CD4-positive, alpha-beta T cell treated with Interleukin-17A for 4 hours (primary cell): ENCODE data around the gene WWOX.

Source experiments
- DNase-seq: peaks from one replicate; pipeline ENCODE4 v3.0.0-alpha.2; 2020; ENCODE audit warnings: mixed read lengths

The WWOX gene

GRCh38 chr16:78630102-78630501, 530.6 kb downstream of the WWOX start:
- DNase-seq = no peak

DNA sequence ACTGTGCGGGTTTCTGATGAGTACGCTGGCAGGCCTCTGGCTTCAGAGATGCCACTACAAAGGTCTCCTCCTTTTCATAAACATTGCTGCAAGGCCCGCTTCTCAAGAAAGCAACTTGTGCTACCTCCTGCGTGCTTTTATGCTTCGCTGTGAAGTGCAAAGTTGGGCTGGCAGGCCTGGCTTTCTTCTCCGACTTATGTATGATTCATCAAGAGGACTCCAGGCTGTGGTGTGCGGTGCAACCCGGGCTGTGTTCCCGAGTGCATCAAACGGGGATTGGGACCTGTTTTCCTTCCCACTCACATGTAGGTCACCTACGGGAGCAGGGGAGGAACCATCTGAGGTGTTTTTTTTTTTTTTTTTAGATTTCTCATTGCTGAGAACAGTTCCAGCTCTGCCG, 534.1 kb downstream of the WWOX start:
- no peak for DNase-seq

GRCh38 chr16:78635807-78636206, 536.4 kb downstream of the WWOX start:
- DNase-seq = no peak

GRCh38 chr16:78638371-78638770, 538.9 kb downstream of the WWOX start:
- no peak for DNase-seq

DNA sequence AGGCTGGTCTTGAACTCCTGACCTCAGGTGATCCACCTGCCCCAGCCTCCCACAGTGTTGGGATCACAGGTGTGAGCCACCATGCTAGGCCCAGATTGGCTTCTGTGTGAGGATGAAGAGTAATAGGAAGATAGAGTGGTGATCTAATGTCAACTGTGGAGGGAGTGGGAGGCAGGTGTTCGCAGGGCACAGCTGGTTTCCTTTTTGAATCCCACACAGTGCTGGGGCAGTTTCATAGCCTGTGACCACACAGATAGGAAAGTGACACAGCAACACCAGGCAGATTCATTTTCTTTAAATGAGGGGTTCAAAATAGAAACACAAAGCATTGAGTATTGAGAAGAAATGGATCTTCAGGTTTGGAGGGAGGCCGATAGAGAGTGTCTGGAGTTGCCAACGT, 540.3 kb downstream of the WWOX start:
- DNase-seq = no peak

- DNase-seq = no peak
Measured at GRCh38 chr16:78640886-78641285, 541.4 kb downstream of the WWOX start.

DNA sequence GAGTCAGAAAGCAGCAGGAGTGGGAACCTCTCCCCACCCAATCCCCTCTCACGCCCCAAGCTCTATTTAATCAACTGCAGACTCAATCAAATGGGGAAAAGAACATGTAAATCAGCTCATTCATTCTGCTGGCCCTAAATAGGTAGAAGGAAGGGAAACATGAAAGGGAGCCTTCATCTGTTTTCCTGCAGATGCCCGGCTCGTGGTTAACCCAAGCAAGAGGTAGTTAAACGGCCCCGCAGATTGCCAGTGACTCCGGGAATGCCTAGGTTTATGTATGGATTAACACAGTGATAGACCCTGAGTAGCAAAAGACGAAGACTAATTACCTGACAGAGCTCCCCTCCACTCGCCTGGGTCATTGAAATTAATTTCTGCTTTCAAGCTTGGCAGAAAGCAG, 542.0 kb downstream of the WWOX start:
- DNase-seq = no peak

DNA sequence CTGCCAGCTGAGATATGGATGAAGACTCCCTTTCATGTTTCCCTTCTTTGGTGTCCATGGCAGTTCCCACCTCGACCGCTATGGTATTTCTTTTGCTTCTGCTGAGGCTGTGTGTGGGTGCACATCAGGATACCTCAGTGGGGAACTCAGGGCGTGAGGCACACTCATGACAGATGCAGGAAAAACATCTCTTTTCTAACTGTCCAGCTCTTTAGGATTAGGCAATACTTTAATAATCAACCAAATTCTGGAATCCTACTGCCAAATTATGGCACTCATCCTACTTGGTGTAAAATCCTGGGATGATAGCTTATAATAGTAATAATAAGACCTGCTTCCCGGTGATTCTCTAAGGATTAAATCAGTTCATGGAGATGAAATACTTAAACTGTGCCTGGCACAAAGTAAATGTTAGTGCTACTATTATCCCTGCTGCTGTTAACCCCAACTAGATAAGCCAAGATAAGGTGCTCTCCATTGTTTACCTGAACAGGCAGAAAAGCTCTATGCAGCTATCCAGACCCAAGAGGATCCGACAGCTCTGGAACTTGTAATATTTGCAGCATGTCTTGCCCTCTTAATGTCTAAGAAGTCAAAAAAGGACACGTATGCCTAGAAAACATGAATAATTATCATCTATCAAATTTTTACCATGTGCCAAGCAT, 543.3 kb downstream of the WWOX start:
- DNase-seq = no peak

DNA sequence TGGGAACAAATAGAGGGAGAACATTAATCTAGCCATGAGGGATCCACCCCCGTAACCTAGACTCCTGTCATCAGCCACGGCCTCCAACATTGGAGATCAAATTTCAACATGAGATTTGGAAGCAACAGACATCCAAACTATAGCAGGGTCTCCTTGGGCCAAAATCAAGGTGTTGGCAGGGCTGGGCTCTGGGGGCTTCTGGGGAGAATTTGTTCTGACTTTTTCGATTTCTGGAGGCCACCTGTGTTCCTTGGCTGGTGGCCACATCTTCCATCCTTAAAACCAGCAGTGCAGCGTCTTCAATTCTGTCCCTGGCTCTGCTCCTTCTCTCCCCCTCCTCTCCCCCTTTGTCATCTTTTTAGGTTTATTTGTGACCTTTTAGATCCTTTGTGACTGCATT, 546.2 kb downstream of the WWOX start:
- DNase-seq = no peak

- DNase-seq = no peak
Measured at GRCh38 chr16:78647019-78647418, 547.6 kb downstream of the WWOX start.

GRCh38 chr16:78647491-78647890, 548.0 kb downstream of the WWOX start:
- DNase-seq = no peak

GRCh38 chr16:78648517-78648916, 549.1 kb downstream of the WWOX start:
- no peak for DNase-seq

DNA sequence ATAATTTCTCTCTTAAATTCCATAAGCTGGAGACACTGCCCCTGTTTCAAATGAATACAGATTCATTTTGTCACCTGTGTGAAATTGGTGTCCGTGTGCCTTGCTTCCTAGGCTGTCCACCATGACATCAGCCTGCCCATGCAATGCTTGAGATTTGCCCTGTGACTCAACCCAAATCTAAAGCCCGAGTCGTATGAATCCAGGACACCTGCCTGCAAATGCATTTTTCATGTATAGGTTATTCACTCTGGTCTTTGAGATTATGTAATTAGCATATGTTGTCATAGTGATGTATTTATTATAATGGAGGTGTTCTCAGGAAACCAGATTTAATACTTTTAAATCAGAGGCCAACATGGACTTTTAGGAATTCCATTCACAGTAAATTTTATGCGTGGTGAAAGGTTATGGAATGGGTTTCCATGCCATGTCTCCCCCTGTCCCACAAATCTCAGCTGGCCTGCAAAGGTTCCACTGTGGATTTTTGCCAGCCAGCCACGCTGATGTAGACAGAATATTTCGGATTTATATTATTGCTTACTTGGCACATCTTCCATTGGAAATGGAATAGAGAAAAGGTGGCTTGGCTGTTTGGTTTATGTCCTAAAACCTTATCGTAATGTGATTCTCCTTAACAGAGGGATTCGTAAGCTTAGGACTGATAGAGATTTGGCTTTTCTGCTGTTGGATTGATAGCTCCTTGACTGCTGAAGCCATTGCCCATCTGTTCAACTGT, 551.1 kb downstream of the WWOX start:
- DNase-seq = no peak

DNA sequence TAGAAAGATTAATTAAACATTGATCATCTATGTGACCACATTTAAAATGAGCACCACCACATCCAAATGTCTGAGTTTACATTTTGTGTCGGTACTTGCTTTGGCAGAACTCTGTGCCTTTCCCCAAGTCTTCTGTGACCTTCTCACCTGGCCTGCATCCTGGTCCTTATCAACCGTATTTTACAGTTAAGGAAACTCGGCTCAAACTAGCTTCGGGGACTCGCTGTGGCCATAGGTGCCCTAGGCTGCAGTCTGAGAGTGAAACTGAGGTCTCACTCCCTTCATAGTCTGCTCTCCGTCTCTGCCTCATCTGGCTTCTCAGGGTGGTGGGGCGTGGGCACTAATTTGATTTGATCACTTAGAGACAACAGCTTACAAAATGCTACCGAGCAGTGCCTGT, 555.5 kb downstream of the WWOX start:
- no peak for DNase-seq

DNA sequence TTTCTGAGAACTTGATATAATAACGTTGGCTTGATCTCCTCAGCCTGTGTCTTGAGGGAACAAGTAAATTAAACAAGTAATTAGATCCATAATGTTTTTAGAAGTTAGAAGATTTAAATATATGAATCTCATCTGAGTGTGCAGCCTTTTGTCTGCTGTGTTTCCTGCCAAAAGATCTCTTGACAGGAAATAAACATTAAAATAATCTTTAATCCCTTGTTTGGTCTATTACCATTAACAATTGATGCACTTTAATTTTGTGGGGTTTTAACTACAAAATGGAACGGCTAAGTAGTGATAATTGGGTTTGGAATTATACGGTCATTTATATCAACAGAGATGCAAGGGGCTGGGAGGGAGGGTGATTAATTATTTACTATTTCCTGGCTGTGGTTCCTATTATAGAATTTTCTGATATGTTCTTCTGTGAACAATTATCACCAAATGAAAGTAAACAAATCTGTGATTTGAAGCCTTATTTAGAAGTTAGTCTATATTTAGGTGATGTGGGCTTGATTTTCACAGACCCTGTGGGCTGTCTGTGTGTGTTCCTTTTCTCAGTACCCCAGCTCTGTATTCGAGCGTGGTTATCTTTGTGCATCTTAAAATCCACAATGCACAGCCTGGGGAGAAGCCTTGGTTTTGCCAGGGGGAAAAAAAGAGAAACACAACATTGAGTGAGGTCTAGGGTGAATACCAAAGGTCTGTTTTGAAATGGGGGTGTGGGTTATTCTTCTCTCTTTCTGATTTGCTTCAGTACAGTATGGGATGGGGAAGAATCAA, 556.1 kb downstream of the WWOX start:
- DNase-seq = no peak

GRCh38 chr16:78656887-78657286, 557.4 kb downstream of the WWOX start:
- no peak for DNase-seq

DNA sequence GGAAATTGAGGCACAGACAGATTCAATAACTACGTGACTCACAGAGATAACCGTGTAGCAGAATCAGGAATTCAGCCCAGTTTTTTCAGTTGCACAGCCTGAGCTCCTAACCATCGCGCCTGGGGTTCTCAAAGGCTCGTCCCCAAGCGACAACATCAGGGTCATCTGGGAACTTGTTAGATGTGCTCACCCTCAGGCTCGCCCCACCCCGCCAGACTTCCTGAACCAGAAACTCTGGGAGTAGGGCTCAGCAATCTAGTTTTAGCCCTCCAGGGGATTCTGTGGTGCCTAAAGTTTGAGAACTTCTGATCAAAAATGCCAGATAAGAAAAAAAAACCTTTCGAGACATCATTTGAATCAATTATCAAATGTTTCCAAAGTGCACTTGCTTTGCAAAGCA, 559.8 kb downstream of the WWOX start:
- no peak for DNase-seq

- DNase-seq = no peak
Measured at GRCh38 chr16:78659668-78660217, 560.3 kb downstream of the WWOX start.

GRCh38 chr16:78660795-78661194, 561.3 kb downstream of the WWOX start:
- no peak for DNase-seq

GRCh38 chr16:78663690-78664089, 564.2 kb downstream of the WWOX start:
- DNase-seq = no peak

GRCh38 chr16:78664811-78665772, 565.6 kb downstream of the WWOX start:
- DNase-seq = no peak

DNA sequence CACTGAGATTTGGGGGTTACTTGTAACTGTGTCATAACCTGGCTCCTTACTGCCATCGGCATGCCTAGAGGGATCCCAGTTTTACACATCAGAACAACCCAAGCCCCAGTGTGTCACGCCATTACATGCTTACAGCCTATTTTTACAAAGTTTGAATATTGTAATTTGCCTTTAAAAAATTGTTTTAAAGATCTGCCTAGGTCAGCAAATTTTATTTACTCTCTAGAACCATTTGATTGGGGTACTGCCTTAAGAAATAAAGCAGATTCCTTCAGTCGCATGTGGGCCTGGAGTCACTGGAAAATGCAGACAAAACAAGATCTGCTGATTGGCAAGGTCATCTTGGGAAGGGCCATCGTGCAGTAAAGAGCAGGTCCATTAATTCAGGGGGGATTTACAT, 566.9 kb downstream of the WWOX start:
- DNase-seq = no peak
